Esophagus muscularis mucosa (tissue), 4 donors: Measurements from ENCODE around the gene GSG1. TPM values are rescaled to one million over a fixed set of nuclear protein-coding genes. Genes with fewer than 3 reads are reported as not detected.
A peak's percentile ranks its signal among the peaks of the same experiment; 100 is the strongest.

Experiments used
- DNase-seq: peaks from one replicate; pipeline ENCODE4 v3.0.0-alpha.2; 2017; ENCODE audit errors: extremely low spot score
- H3K27ac ChIP-seq, 4 donors: fragments of 200-600 bp; sonication (generic); replicated peaks in 1 of 4; 1 replicate in 3 of 4; 2 replicates in 1 of 4; pipeline ENCODE4 v1.5.1; 2016 to 2019; ENCODE audit warnings: mild to moderate bottlenecking in 1 of 4
- H3K27me3 ChIP-seq, 4 donors: fragments of 200-600 bp; sonication (generic); one replicate each; pipeline versions ENCODE4 v1.5.1 to v1.6.0; 2016 to 2019
- H3K36me3 ChIP-seq, 4 donors: fragments of 200-600 bp; sonication (generic); one replicate each; pipeline ENCODE4 v1.5.1; 2016 to 2019
- H3K4me1 ChIP-seq, 4 donors: fragments of 200-600 bp; sonication (generic); one replicate each; pipeline ENCODE4 v1.5.1; 2016 to 2019
- H3K4me3 ChIP-seq, 4 donors: fragments of 200-600 bp; sonication (generic); 1 replicate in 2 of 4; 2 replicates in 2 of 4; pipeline ENCODE4 v1.5.1; 2016 to 2019; ENCODE audit warnings: mild to moderate bottlenecking in 4 of 4, moderate library complexity in 1 of 4
- H3K9me3 ChIP-seq, 4 donors: fragments of 200-600 bp; sonication (generic); 1 replicate in 3 of 4; 2 replicates in 1 of 4; pipeline ENCODE4 v1.5.1; 2016 to 2019
- EP300 ChIP-seq: sonication (generic); formaldehyde crosslinking; IDR thresholded peaks from one replicate; pipeline ENCODE4 v1.6.1; 2017; ENCODE audit warnings: antibody characterized with exemption
- POLR2A ChIP-seq: fragments of 450-650 bp; IDR thresholded peaks from one replicate; pipeline ENCODE4 v1.6.1; 2017; ENCODE audit warnings: antibody characterized with exemption, moderate library complexity, mild to moderate bottlenecking, low read depth
- POLR2AphosphoS5 ChIP-seq, 2 donors: sonication (generic); formaldehyde crosslinking; IDR thresholded peaks; one replicate each; pipeline ENCODE4 v1.6.1; 2017; ENCODE audit warnings: antibody characterized with exemption in 2 of 2
- whole genome bisulfite sequencing: methylation state at CpG from one replicate; pipeline ENCODE4 v1.1.5; 2018; 5-methylcytosine and 5-hydroxymethylcytosine counted together
- intact Hi-C: fragments of 100-400 bp; cut with DNase I; formaldehyde crosslinking; loops from one replicate; pipeline ENCODE4 v1.15.1; 2023
- total RNA-seq, 4 donors: library from RNA; depleted of rRNA; stranded (reverse); fragments of >200 nt; gene quantifications; one replicate each; pipeline versions ENCODE4 v1.1.0 to v1.2.1, GENCODE V29; 2016
- TF ChIP-seq, protein P1 (sequence below), 3 experiments: fragments of 200-600 bp in 2 of 3; fragments of 450-650 bp in 1 of 3; sonication (generic) in 2 of 3; IDR thresholded peaks; one replicate each; pipeline ENCODE4 v1.5.1; 2017 to 2019; ENCODE audit warnings: antibody characterized with exemption in 3 of 3, mild to moderate bottlenecking in 2 of 3, moderate library complexity in 1 of 3

The GSG1 gene
- total RNA-seq, 4 donors from 2014 or later, result not detected

DNA sequence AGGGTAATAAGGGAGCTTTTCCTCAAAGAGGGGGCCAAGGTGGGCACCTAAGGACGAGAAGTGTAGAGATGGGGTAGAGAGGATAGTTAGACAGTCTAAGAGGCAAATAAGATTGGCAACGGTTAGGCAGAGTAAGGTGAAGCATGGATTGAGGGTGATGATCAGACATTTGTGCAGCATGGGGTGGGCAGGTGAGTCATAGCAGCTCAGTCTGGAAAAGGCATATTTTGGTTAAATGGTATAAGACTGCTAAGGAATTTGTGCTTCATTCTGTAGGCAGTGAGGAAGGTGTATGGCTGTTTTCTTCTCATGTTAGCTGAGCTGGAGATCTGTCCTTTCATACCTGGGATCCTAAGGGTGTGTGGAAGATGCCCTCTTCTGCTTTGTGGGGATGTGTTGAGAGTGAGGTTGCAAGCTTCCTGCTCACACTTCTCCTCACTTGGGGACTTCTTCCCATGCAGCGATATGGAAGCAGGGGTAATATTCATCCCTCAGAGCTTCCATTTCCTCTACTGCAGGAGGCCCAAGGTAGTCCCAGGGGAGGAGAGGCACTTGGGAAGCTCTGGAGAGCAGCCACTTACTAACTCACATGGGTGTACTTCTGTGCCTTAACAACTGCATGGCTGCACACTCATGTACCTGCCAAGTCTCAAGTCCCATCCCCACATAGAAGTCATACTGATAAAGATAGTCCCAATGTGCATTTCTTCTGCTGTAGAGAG lies 28.9 kb downstream of the GSG1 start:
- peaks cover 7 to 55% (median 36%) of the 10 kb centered on the region in 4 donors for H3K36me3 ChIP-seq
- H3K27me3 ChIP-seq, result no peaks in the 10 kb centered on the region
- no peak for DNase-seq
- H3K4me1 ChIP-seq, result no peaks in the 10 kb centered on the region
- intact Hi-C loops, result no loop called here
- WGBS, result 86% methylated on average over 3 of the region's 3 CpGs
- TF ChIP-seq POLR2AphosphoS5 (IDR thresholded peaks at IDR 0.05) (no peak), POLR2A (no peak), EP300 (no peak)
- TF ChIP-seq, protein P1, sequence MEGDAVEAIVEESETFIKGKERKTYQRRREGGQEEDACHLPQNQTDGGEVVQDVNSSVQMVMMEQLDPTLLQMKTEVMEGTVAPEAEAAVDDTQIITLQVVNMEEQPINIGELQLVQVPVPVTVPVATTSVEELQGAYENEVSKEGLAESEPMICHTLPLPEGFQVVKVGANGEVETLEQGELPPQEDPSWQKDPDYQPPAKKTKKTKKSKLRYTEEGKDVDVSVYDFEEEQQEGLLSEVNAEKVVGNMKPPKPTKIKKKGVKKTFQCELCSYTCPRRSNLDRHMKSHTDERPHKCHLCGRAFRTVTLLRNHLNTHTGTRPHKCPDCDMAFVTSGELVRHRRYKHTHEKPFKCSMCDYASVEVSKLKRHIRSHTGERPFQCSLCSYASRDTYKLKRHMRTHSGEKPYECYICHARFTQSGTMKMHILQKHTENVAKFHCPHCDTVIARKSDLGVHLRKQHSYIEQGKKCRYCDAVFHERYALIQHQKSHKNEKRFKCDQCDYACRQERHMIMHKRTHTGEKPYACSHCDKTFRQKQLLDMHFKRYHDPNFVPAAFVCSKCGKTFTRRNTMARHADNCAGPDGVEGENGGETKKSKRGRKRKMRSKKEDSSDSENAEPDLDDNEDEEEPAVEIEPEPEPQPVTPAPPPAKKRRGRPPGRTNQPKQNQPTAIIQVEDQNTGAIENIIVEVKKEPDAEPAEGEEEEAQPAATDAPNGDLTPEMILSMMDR (IDR thresholded peaks at IDR 0.05), result no peak
- H3K27ac ChIP-seq, result no peak overlapping the region
- H3K4me3 ChIP-seq, result no peak overlapping the region
- H3K9me3 ChIP-seq, result no peaks in the 10 kb centered on the region

GRCh38 chr12:13073173-13073572 lies 30.3 kb downstream of the GSG1 start:
- Histone ChIP-seq H3K36me3 (peaks cover 7 to 65% (median 42%) of the 10 kb centered on the region in 4 donors), H3K27ac (no peak overlapping the region), H3K4me3 (no peak overlapping the region), H3K9me3 (no peaks in the 10 kb centered on the region), H3K4me1 (no peaks in the 10 kb centered on the region), H3K27me3 (no peaks in the 10 kb centered on the region)
- TF ChIP-seq, protein P1 (IDR thresholded peaks at IDR 0.05), result no peak
- TF ChIP-seq POLR2AphosphoS5 (IDR thresholded peaks at IDR 0.05) (no peak), EP300 (no peak), POLR2A (no peak)
- no peak for DNase-seq
- intact Hi-C loops, result no loop called here
- WGBS, result 78% methylated on average over 3 of the region's 3 CpGs

- Histone ChIP-seq H3K27ac (no peak overlapping the region), H3K4me1 (no peaks in the 10 kb centered on the region), H3K4me3 (no peak overlapping the region), H3K9me3 (no peaks in the 10 kb centered on the region), H3K27me3 (no peaks in the 10 kb centered on the region), H3K36me3 (peaks cover 7 to 76% (median 48%) of the 10 kb centered on the region in 4 donors)
- TF ChIP-seq EP300 (no peak), POLR2AphosphoS5 (IDR thresholded peaks at IDR 0.05) (no peak), POLR2A (no peak)
- TF ChIP-seq, protein P1 (IDR thresholded peaks at IDR 0.05), result no peak
- intact Hi-C loops, result no loop called here
- DNase-seq, result peak; percentile 75
- 89% methylated on average over 10 of the region's 10 CpGs for WGBS
Measured at GRCh38 chr12:13071305-13072280, 31.9 kb downstream of the GSG1 start.

DNA sequence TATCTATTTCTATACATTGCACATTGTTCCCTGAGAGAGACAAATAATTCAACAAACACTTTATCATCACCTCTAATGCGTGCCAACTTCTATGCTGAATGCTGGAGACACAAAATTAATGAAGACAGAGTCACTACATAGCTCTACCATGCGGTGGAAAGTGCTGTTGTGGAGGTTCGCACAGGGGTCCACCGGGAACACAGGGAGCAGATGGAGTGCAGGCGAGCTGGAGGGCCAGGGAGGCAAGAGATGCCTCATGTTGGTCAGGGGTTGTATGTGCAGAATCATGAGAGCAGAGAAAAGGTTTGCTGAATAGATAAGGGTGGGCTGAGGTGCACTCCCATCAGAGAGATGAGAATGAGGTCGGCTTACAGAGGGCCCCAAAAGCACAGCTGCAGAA lies 34.1 kb downstream of the GSG1 start:
- Histone ChIP-seq H3K9me3 (no peaks in the 10 kb centered on the region), H3K4me3 (no peak overlapping the region), H3K27me3 (no peaks in the 10 kb centered on the region), H3K27ac (no peak overlapping the region), H3K36me3 (peaks cover 3 to 72% (median 41%) of the 10 kb centered on the region in 4 donors), H3K4me1 (no peaks in the 10 kb centered on the region)
- TF ChIP-seq EP300 (no peak), POLR2AphosphoS5 (IDR thresholded peaks at IDR 0.05) (no peak), POLR2A (no peak)
- TF ChIP-seq, protein P1 (IDR thresholded peaks at IDR 0.05), result no peak
- intact Hi-C loops, result no loop called here
- 91% methylated on average over 6 of the region's 6 CpGs for WGBS
- DNase-seq, result no peak
